H1 (cell line): ENCODE results near the gene CORO2B. TPM values are rescaled to one million over a fixed set of nuclear protein-coding genes. Genes with fewer than 3 reads are reported as not detected.

Experiments
- CTCF ChIA-PET: fragments of 300-600 bp; sonication (Branson Sonifier 250); formaldehyde crosslinking; loops from one replicate; lab custom pipeline; 2021; ENCODE audit not compliant: partially characterized antibody; lab: Charles Lee
- POLR2A ChIA-PET: fragments of 300-600 bp; sonication (Branson Sonifier 250); formaldehyde crosslinking; loops from one replicate; lab custom pipeline; 2021; ENCODE audit warnings: inconsistent platforms; ENCODE audit not compliant: partially characterized antibody; lab: Charles Lee
- DNase-seq, 2 experiments: peaks; one replicate each; pipeline versions ENCODE4 v3.0.0 to v3.0.0-alpha.2; 2010 to 2022; ENCODE audit warnings: low spot score in 2 of 2, low read depth in 1 of 2, mixed read lengths in 1 of 2
- FAIRE-seq: peaks from 2 replicates; lab custom pipeline; 2011; peaks lifted over from hg19 to GRCh38; lab: Jason Lieb, UNC
- H2AFZ ChIP-seq: 2 replicates; pipeline ENCODE4 v1.8.1; 2012; ENCODE audit warnings: low read length, inconsistent platforms
- H2AK5ac ChIP-seq: 2 replicates; pipeline ENCODE4 v1.6.1; 2013; ENCODE audit warnings: low read depth, low read length
- H2BK120ac ChIP-seq: replicated peaks from 2 replicates; pipeline ENCODE3; 2013; ENCODE audit warnings: low read depth, low read length, inconsistent platforms
- H2BK12ac ChIP-seq: 2 replicates; pipeline ENCODE4 v1.6.1; 2013; ENCODE audit warnings: low read depth, low read length
- H2BK15ac ChIP-seq: 2 replicates; pipeline ENCODE4 v1.6.1; 2013; ENCODE audit warnings: low read length
- H2BK20ac ChIP-seq: 2 replicates; pipeline ENCODE4 v1.6.1; 2013; ENCODE audit warnings: low read length
- H2BK5ac ChIP-seq: 2 replicates; pipeline ENCODE4 v1.6.1; 2013; ENCODE audit warnings: low read depth, low read length
- H3K14ac ChIP-seq: 2 replicates; pipeline ENCODE4 v1.6.1; 2013; ENCODE audit warnings: inconsistent platforms; ENCODE audit not compliant: insufficient read length
- H3K18ac ChIP-seq: 2 replicates; pipeline ENCODE4 v1.6.1; 2013; ENCODE audit warnings: low read length; ENCODE audit errors: extremely low read depth
- H3K23ac ChIP-seq: 2 replicates; pipeline ENCODE4 v1.6.1; 2013; ENCODE audit warnings: inconsistent platforms; ENCODE audit not compliant: insufficient read length
- H3K23me2 ChIP-seq: 2 replicates; pipeline ENCODE4 v1.6.1; 2013; ENCODE audit warnings: low read depth, low read length
- H3K27ac ChIP-seq: 2 replicates; pipeline ENCODE4 v1.6.1; 2011; ENCODE audit warnings: low read depth, low read length, inconsistent platforms
- H3K27me3 ChIP-seq, 4 experiments: replicated peaks in 1 of 4; 1 replicate in 1 of 4; 2 replicates in 3 of 4; pipeline versions ENCODE4 v1.6.1 to v1.8.1; 2011 to 2013; ENCODE audit warnings: low read length in 3 of 4, mild to moderate bottlenecking in 3 of 4, inconsistent platforms in 2 of 4, mixed read lengths in 2 of 4, moderate library complexity in 1 of 4; ENCODE audit not compliant: control insufficient read depth in 3 of 4, insufficient read depth in 3 of 4; ENCODE audit errors: extremely low read depth in 1 of 4
- H3K36me3 ChIP-seq, 4 experiments: 2 replicates each; pipeline versions ENCODE4 v1.6.1 to v1.8.1; 2011 to 2013; ENCODE audit warnings: mild to moderate bottlenecking in 4 of 4, low read length in 3 of 4, moderate library complexity in 2 of 4, control low read depth in 1 of 4, inconsistent platforms in 1 of 4; ENCODE audit not compliant: insufficient read depth in 4 of 4, control insufficient read depth in 2 of 4
- H3K4ac ChIP-seq: replicated peaks from 2 replicates; pipeline ENCODE3; 2013; ENCODE audit warnings: low read length, low read depth, mixed read lengths, inconsistent platforms; ENCODE audit not compliant: insufficient read length
- H3K4me1 ChIP-seq, 4 experiments: replicated peaks in 1 of 4; 1 replicate in 1 of 4; 2 replicates in 3 of 4; pipeline versions ENCODE4 v1.6.1 to v1.8.1; 2011 to 2013; ENCODE audit warnings: low read length in 3 of 4, inconsistent platforms in 2 of 4, mixed read lengths in 1 of 4; ENCODE audit not compliant: insufficient read depth in 4 of 4, control insufficient read depth in 3 of 4
- H3K4me2 ChIP-seq, 2 experiments: 2 replicates each; pipeline versions ENCODE4 v1.6.1 to v1.8.1; 2011 to 2013; ENCODE audit warnings: low read depth in 2 of 2, low read length in 2 of 2, control low read depth in 1 of 2, inconsistent platforms in 1 of 2, mild to moderate bottlenecking in 1 of 2; ENCODE audit not compliant: insufficient read depth in 1 of 2
- H3K4me3 ChIP-seq, 4 experiments: fragments of 200-600, 300-600 bp in 1 of 4; sonication (generic), shearing (Covaris generic), sonication (Bioruptor Twin) in 1 of 4; 2 replicates each; pipeline versions ENCODE4 v1.5.1 to v1.8.1; 2011 to 2016; ENCODE audit warnings: low read length in 4 of 4, low read depth in 3 of 4, control low read depth in 2 of 4, inconsistent platforms in 2 of 4, mild to moderate bottlenecking in 2 of 4, mixed read lengths in 1 of 4, moderate library complexity in 1 of 4; ENCODE audit not compliant: insufficient read depth in 2 of 4; ENCODE audit errors: extremely low read depth in 1 of 4
- H3K56ac ChIP-seq: replicated peaks from 2 replicates; pipeline ENCODE3; 2013; ENCODE audit warnings: low read depth, mild to moderate bottlenecking, mixed read lengths, low read length, inconsistent platforms; ENCODE audit not compliant: insufficient read length
- H3K79me1 ChIP-seq: 2 replicates; pipeline ENCODE4 v1.6.1; 2013; ENCODE audit warnings: low read depth, low read length, control low read depth
- H3K79me2 ChIP-seq, 2 experiments: 2 replicates each; pipeline versions ENCODE4 v1.6.1 to v1.8.1; 2012 to 2013; ENCODE audit warnings: low read length in 2 of 2, mild to moderate bottlenecking in 2 of 2, inconsistent platforms in 1 of 2; ENCODE audit not compliant: insufficient read depth in 2 of 2, control insufficient read depth in 1 of 2
- H3K9ac ChIP-seq, 4 experiments: replicated peaks in 1 of 4; 1 replicate in 1 of 4; 2 replicates in 3 of 4; pipeline versions ENCODE4 v1.6.1 to v1.8.1; 2011 to 2013; ENCODE audit warnings: low read depth in 3 of 4, low read length in 3 of 4, control low read depth in 2 of 4, mild to moderate bottlenecking in 2 of 4, moderate library complexity in 2 of 4, inconsistent platforms in 1 of 4; ENCODE audit errors: extremely low read depth in 1 of 4
- H3K9me3 ChIP-seq, 2 experiments: 2 replicates each; pipeline versions ENCODE4 v1.6.1 to v1.8.1; 2012 to 2013; ENCODE audit warnings: mild to moderate bottlenecking in 2 of 2, moderate library complexity in 2 of 2, control low read depth in 1 of 2, inconsistent platforms in 1 of 2, low read depth in 1 of 2, low read length in 1 of 2, mixed read lengths in 1 of 2; ENCODE audit not compliant: insufficient read depth in 2 of 2
- H4K20me1 ChIP-seq, 2 experiments: replicated peaks in 1 of 2; 2 replicates each; pipeline versions ENCODE3 to v1.8.1; 2011 to 2013; ENCODE audit warnings: inconsistent platforms in 2 of 2, low read length in 2 of 2, mild to moderate bottlenecking in 1 of 2; ENCODE audit not compliant: insufficient read depth in 2 of 2, control insufficient read depth in 1 of 2
- H4K5ac ChIP-seq: 2 replicates; pipeline ENCODE4 v1.6.1; 2013; ENCODE audit warnings: low read length, low read depth, mixed read lengths, inconsistent platforms; ENCODE audit not compliant: insufficient read length
- H4K8ac ChIP-seq: 2 replicates; pipeline ENCODE4 v1.8.0; 2013; ENCODE audit warnings: mild to moderate bottlenecking, moderate library complexity, low read length, inconsistent platforms; ENCODE audit not compliant: insufficient read depth; ENCODE audit errors: extremely low read depth
- H4K91ac ChIP-seq: replicated peaks from 2 replicates; pipeline ENCODE3; 2013; ENCODE audit warnings: low read length, mixed read lengths, inconsistent platforms; ENCODE audit not compliant: insufficient read length
- CBX8 ChIP-seq: fragments of 300-800, 300-1000 bp; sonication (generic); IDR thresholded peaks from 2 replicates; pipeline ENCODE4 v1.7.1; 2016; ENCODE audit warnings: low read depth, low read length, borderline replicate concordance
- CREB1 ChIP-seq: IDR thresholded peaks from 2 replicates; pipeline ENCODE4 v1.6.1; 2012; ENCODE audit warnings: inconsistent platforms
- FOSL1 ChIP-seq: IDR thresholded peaks from 2 replicates; pipeline ENCODE4 v1.6.1; 2011; ENCODE audit warnings: mild to moderate bottlenecking, low read depth, low read length, moderate library complexity; ENCODE audit not compliant: insufficient read depth
- HDAC2 ChIP-seq, 2 experiments: fragments of 300-600 bp in 1 of 2; sonication (generic) in 1 of 2; IDR thresholded peaks; 2 replicates each; pipeline ENCODE4 v1.6.1; 2011 to 2012; ENCODE audit warnings: low read depth in 2 of 2, low read length in 2 of 2, mild to moderate bottlenecking in 2 of 2, moderate library complexity in 2 of 2, borderline replicate concordance in 1 of 2, inconsistent platforms in 1 of 2
- KDM4A ChIP-seq: IDR thresholded peaks from one replicate; pipeline ENCODE4 v1.7.1; 2012; ENCODE audit warnings: low read depth, mild to moderate bottlenecking, moderate library complexity, low read length, inconsistent platforms; ENCODE audit not compliant: severe bottlenecking
- KDM5A ChIP-seq: fragments of 200-600 bp; IDR thresholded peaks from 2 replicates; pipeline ENCODE4 v1.7.1; 2012; ENCODE audit warnings: mild to moderate bottlenecking, low read length, inconsistent platforms, mixed read lengths
- POU5F1 ChIP-seq: IDR thresholded peaks from 2 replicates; pipeline ENCODE4 v1.6.1; 2011; ENCODE audit warnings: low read depth, mild to moderate bottlenecking, low read length, moderate library complexity
- RNF2 ChIP-seq: fragments of 200-900, 300-1000 bp; sonication (generic); IDR thresholded peaks from 2 replicates; pipeline ENCODE4 v1.7.1; 2016; ENCODE audit warnings: borderline replicate concordance, low read depth, mild to moderate bottlenecking, antibody characterized with exemption, low read length; ENCODE audit not compliant: poor library complexity, severe bottlenecking; ENCODE audit errors: missing control alignments
- WGBS, 2 experiments: shearing (Covaris generic) in 1 of 2; methylation state at CpG; one replicate each; pipeline versions ENCODE4 v1.1.6 to v1.1.7; 2013 to 2015; ENCODE audit warnings: low lambda C conversion rate in 2 of 2, mixed read lengths in 2 of 2, inconsistent platforms in 1 of 2, low coverage in 1 of 2, missing lambda C conversion rate in 1 of 2; ENCODE audit not compliant: insufficient replicate concordance in 2 of 2, insufficient coverage in 1 of 2, insufficient read length in 1 of 2; ENCODE audit errors: extremely low coverage in 1 of 2, missing lambda C conversion rate in 1 of 2; 5-methylcytosine and 5-hydroxymethylcytosine counted together
- polyA plus RNA-seq, 7 experiments: library from polyadenylated mRNA; depleted of rRNA in 3 of 7; stranded (reverse) in 5 of 7; unstranded in 2 of 7; fragments of >200 nt in 5 of 7; fragments of 200-250 nt in 2 of 7; gene quantifications; 1 replicate in 5 of 7; 2 replicates in 1 of 7; 4 replicates in 1 of 7; pipeline versions ENCODE4 v1.2.1 to v1.2.3, GENCODE V29; 2011 to 2013; ENCODE audit warnings: missing spikeins in 2 of 7, mixed read lengths in 2 of 7
- total RNA-seq: library from RNA; stranded (reverse); fragmentation: NEBNext Ultra II Directional; extraction: Animal tissue kit (Norgen Biotek cat#: 25700); gene quantifications from 2 replicates; pipeline ENCODE4 v1.2.1, GENCODE V29; 2021

The CORO2B gene
- total and polyA plus RNA-seq, 2 of the 8 experiments (the other 6 are each of a cell fraction or from before 2014, with no cell fraction given), result 3.4 to 6.7 TPM

GRCh38 chr15:68580883-68581155 is 2.0 kb downstream of the CORO2B start:
- H4K5ac ChIP-seq, result no peak overlapping the region
- H3K4me1 ChIP-seq, result peaks cover 3 to 32% (median 14%) of the 10 kb centered on the region in 4 experiments
- no peaks in the 10 kb centered on the region for H3K9me3 ChIP-seq
- H4K8ac ChIP-seq, result no peak overlapping the region
- H2AFZ ChIP-seq, result no peak overlapping the region
- ChIA-PET POLR2A (interaction anchor here (2.8 kb wide), 1 partner anchor 10 kb away, joined by 9 read pairs; no protein-coding TSS in a partner anchor), CTCF (interaction anchor here (0.8 to 4.9 kb wide), 14 partner anchors 8 to 94 kb away, joined by 3 to 26 read pairs (median 4); no protein-coding TSS in a partner anchor)
- H3K4ac ChIP-seq, result no peak overlapping the region
- no peak overlapping the region for H2BK20ac ChIP-seq
- no peaks in the 10 kb centered on the region; the same call in 1 of the 2 replicates for H3K79me1 ChIP-seq
- peak overlapping the region; percentile 11 for H4K91ac ChIP-seq
- H2BK120ac ChIP-seq, result peak overlapping the region; percentile 36
- no peaks in the 10 kb centered on the region; a peak in 1 of 4 replicates for H3K79me2 ChIP-seq
- no peak overlapping the region for H3K23ac ChIP-seq
- H3K27ac ChIP-seq, result no peak overlapping the region
- DNase-seq (no peak), FAIRE-seq (no peak)
- H3K9ac ChIP-seq, result no peak overlapping the region
- no peaks in the 10 kb centered on the region for H3K36me3 ChIP-seq
- H3K4me3 ChIP-seq, result no peak overlapping the region
- TF ChIP-seq FOSL1 (no peak), POU5F1 (no peak), CBX8 (no peak), CREB1 (no peak), HDAC2 (IDR thresholded peaks at IDR 0.05; ENCODE audit: borderline replicate concordance in 1 of 2, low read depth in 2 of 2, low read length in 2 of 2) (no peak), KDM5A (no peak), RNF2 (no peak), KDM4A (no peak)
- H3K23me2 ChIP-seq, result peaks cover 14% of the 10 kb centered on the region
- no peaks in the 10 kb centered on the region for H4K20me1 ChIP-seq
- no peak overlapping the region for H3K14ac ChIP-seq
- H3K27me3 ChIP-seq, result peaks cover 0 to 31% (median 25%) of the 10 kb centered on the region in 4 experiments; a peak in 6 of 7 replicates
- WGBS, 2 experiments, result 89% methylated on average over 1 of the region's 1 CpG; no CpG with 5 or more reads in 1 of the 2 experiments
- H2AK5ac ChIP-seq, result 0 out of 2 replicates have a peak overlapping the region, but pooled peaks have one; percentile 71
- peak overlapping the region; percentile 4; the same call in 1 of the 2 replicates for H2BK12ac ChIP-seq
- no peak overlapping the region; a peak in 1 of 4 replicates for H3K4me2 ChIP-seq
- H3K56ac ChIP-seq, result no peak overlapping the region
- H3K18ac ChIP-seq, result no peak overlapping the region
- H2BK5ac ChIP-seq, result no peak overlapping the region
- H2BK15ac ChIP-seq, result no peak overlapping the region
